K562 (cell line): ENCODE data around the gene ACKR2. TPM values are rescaled to one million over a fixed set of nuclear protein-coding genes. Genes with fewer than 3 reads are reported as not detected.

Source experiments
- BRF1 ChIP-seq: IDR thresholded peaks from 3 replicates; pipeline ENCODE4 v1.6.1; 2011; ENCODE audit warnings: borderline replicate concordance, mild to moderate bottlenecking; ENCODE audit not compliant: insufficient read length; ENCODE audit errors: extremely low read depth
- CTBP1 ChIP-seq: fragments of 450-650 bp; IDR thresholded peaks from 2 replicates; pipeline ENCODE4 v1.6.1; 2016; ENCODE audit warnings: borderline replicate concordance
- DDX20 ChIP-seq: fragments of 450-650 bp; IDR thresholded peaks from 2 replicates; pipeline ENCODE4 v1.6.1; 2016; ENCODE audit warnings: missing genetic modification characterization, low read depth, mild to moderate bottlenecking, missing compliant biosample characterization, moderate library complexity
- E2F3 ChIP-seq: fragments of 250-450 bp; sonication (Bioruptor Pico); IDR thresholded peaks from 2 replicates; pipeline ENCODE4 v1.4.0; 2020; ENCODE audit warnings: mild to moderate bottlenecking
- HIVEP1 ChIP-seq: fragments of 250-450 bp; sonication (Bioruptor Pico); IDR thresholded peaks from 2 replicates; pipeline ENCODE4 v1.4.0; 2020; ENCODE audit warnings: mild to moderate bottlenecking
- HOXB6 ChIP-seq: fragments of 250-450 bp; sonication (Bioruptor Pico); IDR thresholded peaks from 2 replicates; pipeline ENCODE4 v1.5.1; 2022; ENCODE audit warnings: mild to moderate bottlenecking, borderline replicate concordance
- MCM2 ChIP-seq: fragments of 450-650 bp; IDR thresholded peaks from 2 replicates; pipeline ENCODE4 v1.6.1; 2017; ENCODE audit warnings: low read depth, mild to moderate bottlenecking
- NFE2L1 ChIP-seq: fragments of 450-650 bp; IDR thresholded peaks from 2 replicates; pipeline ENCODE4 v1.6.1; 2016; ENCODE audit warnings: missing genetic modification characterization, low read depth, mild to moderate bottlenecking, missing compliant biosample characterization, moderate library complexity, borderline replicate concordance
- PHB2 ChIP-seq: fragments of 450-650 bp; IDR thresholded peaks from 2 replicates; pipeline ENCODE4 v1.6.1; 2017; ENCODE audit warnings: low read depth
- SREBF2 ChIP-seq: sonication (generic); formaldehyde crosslinking; IDR thresholded peaks from 2 replicates; pipeline ENCODE4 v1.4.0; 2020; ENCODE audit warnings: mild to moderate bottlenecking, missing genetic modification reagents
- TCF3 ChIP-seq: sonication (generic); formaldehyde crosslinking; IDR thresholded peaks from 2 replicates; pipeline ENCODE4 v1.4.0; 2020; ENCODE audit warnings: mild to moderate bottlenecking, missing genetic modification reagents
- ZNF134 ChIP-seq: fragments of 250-450 bp; sonication (Bioruptor Pico); conservative IDR thresholded peaks from 2 replicates; pipeline ENCODE4 v1.4.0; 2020
- ZNF184 ChIP-seq: sonication (generic); formaldehyde crosslinking; IDR thresholded peaks from 2 replicates; pipeline ENCODE4 v1.5.0; 2020; ENCODE audit warnings: missing genetic modification reagents
- ZNF318 ChIP-seq, 2 experiments: fragments of 450-650 bp; IDR thresholded peaks; 2 replicates each; pipeline ENCODE4 v1.6.1; 2016; ENCODE audit warnings: mild to moderate bottlenecking in 2 of 2, borderline replicate concordance in 1 of 2, low read depth in 1 of 2, moderate library complexity in 1 of 2
- ZNF449 ChIP-seq: fragments of 250-450 bp; sonication (Bioruptor Pico); IDR thresholded peaks from 2 replicates; pipeline ENCODE4 v1.8.0; 2022; ENCODE audit warnings: moderate library complexity, mild to moderate bottlenecking, inconsistent platforms
- ZNF639 ChIP-seq, 2 experiments: fragments of 200-800 bp in 1 of 2; sonication (Bioruptor generic) in 1 of 2; sonication (generic) in 1 of 2; formaldehyde crosslinking in 1 of 2; IDR thresholded peaks in 1 of 2; conservative IDR thresholded peaks in 1 of 2; 2 replicates each; pipeline versions ENCODE4 v1.5.0 to v1.6.1; 2016 to 2020; ENCODE audit warnings: missing compliant biosample characterization in 1 of 2, missing genetic modification characterization in 1 of 2, missing genetic modification reagents in 1 of 2
- polyA plus RNA-seq, 8 experiments: library from polyadenylated mRNA; depleted of rRNA in 4 of 8; stranded (reverse) in 5 of 8; unstranded in 3 of 8; fragments of >200 nt; fragmentation: Nextera tagmentation in 2 of 8; fragmentation: Illumina TruSeq in 1 of 8; extraction: Ambion mirVana in 2 of 8; extraction: Trizol in 1 of 8; gene quantifications; 2 replicates each; pipeline versions ENCODE4 v1.2.1 to v1.2.3, GENCODE V29; 2011 to 2014; ENCODE audit warnings: inconsistent platforms in 1 of 8, missing spikeins in 1 of 8
- total RNA-seq, 7 experiments: library from RNA; depleted of rRNA in 6 of 7; stranded (reverse); fragments of >200 nt in 6 of 7; fragmentation: Illumina TruSeq in 2 of 7; extraction: Trizol in 2 of 7; gene quantifications; 2 replicates each; pipeline versions ENCODE4 v1.2.1 to v1.2.3, GENCODE V29; 2011 to 2021; ENCODE audit warnings: low replicate concordance in 1 of 7

The ACKR2 gene
- total and polyA plus RNA-seq, 9 of the 15 experiments (the other 6 are each of a cell fraction or from before 2014, with no cell fraction given) = 0.03 to 0.69 (median 0.25) TPM; not detected in 1

- no peak for TF ChIP-seq BRF1
- 0 out of 4 replicates have a peak, but pooled peaks of 1 of the 2 experiments have one; percentile 24 for TF ChIP-seq ZNF639 (CRISPR knock-in tag; conservative IDR thresholded peaks at IDR 0.05 in 1 of 2, IDR thresholded peaks at IDR 0.05 in 1 of 2)
- TF ChIP-seq HOXB6 = no peak
- TF ChIP-seq ZNF318 (IDR thresholded peaks at IDR 0.05; ENCODE audit: borderline replicate concordance in 1 of 2, low read depth in 1 of 2) = no peak
- no peak for TF ChIP-seq NFE2L1 (tag)
- TF ChIP-seq ZNF184 (CRISPR knock-in tag) = no peak
- no peak for TF ChIP-seq DDX20 (tag)
- peak; percentile 44; the same call in 1 of the 2 replicates for TF ChIP-seq CTBP1
- TF ChIP-seq MCM2 = no peak
- TF ChIP-seq TCF3 (CRISPR knock-in tag) = peak; percentile 75
- no peak for TF ChIP-seq SREBF2 (CRISPR knock-in tag)
- no peak for TF ChIP-seq PHB2
- 0 out of 2 replicates have a peak, but pooled peaks have one; percentile 12 for TF ChIP-seq ZNF134 (CRISPR knock-in tag)
- no peak for TF ChIP-seq E2F3 (CRISPR knock-in tag)
- TF ChIP-seq ZNF449 (CRISPR knock-in tag) = no peak
- TF ChIP-seq HIVEP1 (CRISPR knock-in tag) = no peak
Observed at GRCh38 chr3:42855547-42856380, 46.5 kb downstream of the ACKR2 start (continued).
